Type B pancreatic cell (in vitro differentiated cells): ENCODE measurements around the gene GRIFIN. TPM values are rescaled to one million over a fixed set of nuclear protein-coding genes. Genes with fewer than 3 reads are reported as not detected.

Source experiments
- DNase-seq: peaks from one replicate; pipeline ENCODE4 v3.0.0; 2021; ENCODE audit warnings: mixed read lengths; ENCODE audit not compliant: unreplicated experiment; ENCODE audit errors: extremely low spot score
- H3K27ac Mint-ChIP-seq: 2 replicates; pipeline ENCODE4 v1.8.0; 2021; ENCODE audit warnings: mild to moderate bottlenecking, mixed read lengths
- H3K27me3 Mint-ChIP-seq: 2 replicates; pipeline ENCODE4 v1.8.0; 2021; ENCODE audit warnings: mixed read lengths
- H3K36me3 Mint-ChIP-seq: 2 replicates; pipeline ENCODE4 v1.8.0; 2021; ENCODE audit warnings: mixed read lengths
- H3K4me1 Mint-ChIP-seq: one replicate; pipeline ENCODE4 v1.8.0; 2021; ENCODE audit warnings: mixed read lengths; ENCODE audit not compliant: unreplicated experiment
- H3K4me3 Mint-ChIP-seq: 2 replicates; pipeline ENCODE4 v1.8.0; 2021; ENCODE audit warnings: mild to moderate bottlenecking, mixed read lengths
- H3K9me3 Mint-ChIP-seq: 2 replicates; pipeline ENCODE4 v1.8.0; 2021; ENCODE audit warnings: mixed read lengths
- total RNA-seq: library from RNA; stranded (reverse); gene quantifications from 2 replicates; pipeline ENCODE4 v1.2.1, GENCODE V29; 2021; ENCODE audit warnings: low replicate concordance
- TF ChIP-seq, protein P1 (sequence below): fragments of 200-600 bp; sonication (generic); conservative IDR thresholded peaks from 2 replicates; pipeline ENCODE4 v1.5.0; 2021; ENCODE audit warnings: antibody characterized with exemption, mild to moderate bottlenecking

GRIFIN gene
- total RNA-seq, 1 donor from 2014 or later = not detected

DNA sequence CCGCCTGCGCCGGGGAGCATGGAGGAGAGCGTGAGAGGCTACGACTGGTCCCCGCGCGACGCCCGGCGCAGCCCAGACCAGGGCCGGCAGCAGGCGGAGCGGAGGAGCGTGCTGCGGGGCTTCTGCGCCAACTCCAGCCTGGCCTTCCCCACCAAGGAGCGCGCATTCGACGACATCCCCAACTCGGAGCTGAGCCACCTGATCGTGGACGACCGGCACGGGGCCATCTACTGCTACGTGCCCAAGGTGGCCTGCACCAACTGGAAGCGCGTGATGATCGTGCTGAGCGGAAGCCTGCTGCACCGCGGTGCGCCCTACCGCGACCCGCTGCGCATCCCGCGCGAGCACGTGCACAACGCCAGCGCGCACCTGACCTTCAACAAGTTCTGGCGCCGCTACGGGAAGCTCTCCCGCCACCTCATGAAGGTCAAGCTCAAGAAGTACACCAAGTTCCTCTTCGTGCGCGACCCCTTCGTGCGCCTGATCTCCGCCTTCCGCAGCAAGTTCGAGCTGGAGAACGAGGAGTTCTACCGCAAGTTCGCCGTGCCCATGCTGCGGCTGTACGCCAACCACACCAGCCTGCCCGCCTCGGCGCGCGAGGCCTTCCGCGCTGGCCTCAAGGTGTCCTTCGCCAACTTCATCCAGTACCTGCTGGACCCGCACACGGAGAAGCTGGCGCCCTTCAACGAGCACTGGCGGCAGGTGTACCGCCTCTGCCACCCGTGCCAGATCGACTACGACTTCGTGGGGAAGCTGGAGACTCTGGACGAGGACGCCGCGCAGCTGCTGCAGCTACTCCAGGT is 43.1 kb downstream of the GRIFIN start:
- H3K27ac Mint-ChIP-seq = no peak overlapping the region
- peaks cover 5% of the 10 kb centered on the region for H3K4me1 Mint-ChIP-seq
- H3K4me3 Mint-ChIP-seq = no peak overlapping the region
- H3K9me3 Mint-ChIP-seq = peaks cover 6% of the 10 kb centered on the region
- peaks cover 26% of the 10 kb centered on the region for H3K36me3 Mint-ChIP-seq
- no peaks in the 10 kb centered on the region for H3K27me3 Mint-ChIP-seq
- no peak for DNase-seq
- TF ChIP-seq, protein P1, sequence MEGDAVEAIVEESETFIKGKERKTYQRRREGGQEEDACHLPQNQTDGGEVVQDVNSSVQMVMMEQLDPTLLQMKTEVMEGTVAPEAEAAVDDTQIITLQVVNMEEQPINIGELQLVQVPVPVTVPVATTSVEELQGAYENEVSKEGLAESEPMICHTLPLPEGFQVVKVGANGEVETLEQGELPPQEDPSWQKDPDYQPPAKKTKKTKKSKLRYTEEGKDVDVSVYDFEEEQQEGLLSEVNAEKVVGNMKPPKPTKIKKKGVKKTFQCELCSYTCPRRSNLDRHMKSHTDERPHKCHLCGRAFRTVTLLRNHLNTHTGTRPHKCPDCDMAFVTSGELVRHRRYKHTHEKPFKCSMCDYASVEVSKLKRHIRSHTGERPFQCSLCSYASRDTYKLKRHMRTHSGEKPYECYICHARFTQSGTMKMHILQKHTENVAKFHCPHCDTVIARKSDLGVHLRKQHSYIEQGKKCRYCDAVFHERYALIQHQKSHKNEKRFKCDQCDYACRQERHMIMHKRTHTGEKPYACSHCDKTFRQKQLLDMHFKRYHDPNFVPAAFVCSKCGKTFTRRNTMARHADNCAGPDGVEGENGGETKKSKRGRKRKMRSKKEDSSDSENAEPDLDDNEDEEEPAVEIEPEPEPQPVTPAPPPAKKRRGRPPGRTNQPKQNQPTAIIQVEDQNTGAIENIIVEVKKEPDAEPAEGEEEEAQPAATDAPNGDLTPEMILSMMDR = no peak

DNA sequence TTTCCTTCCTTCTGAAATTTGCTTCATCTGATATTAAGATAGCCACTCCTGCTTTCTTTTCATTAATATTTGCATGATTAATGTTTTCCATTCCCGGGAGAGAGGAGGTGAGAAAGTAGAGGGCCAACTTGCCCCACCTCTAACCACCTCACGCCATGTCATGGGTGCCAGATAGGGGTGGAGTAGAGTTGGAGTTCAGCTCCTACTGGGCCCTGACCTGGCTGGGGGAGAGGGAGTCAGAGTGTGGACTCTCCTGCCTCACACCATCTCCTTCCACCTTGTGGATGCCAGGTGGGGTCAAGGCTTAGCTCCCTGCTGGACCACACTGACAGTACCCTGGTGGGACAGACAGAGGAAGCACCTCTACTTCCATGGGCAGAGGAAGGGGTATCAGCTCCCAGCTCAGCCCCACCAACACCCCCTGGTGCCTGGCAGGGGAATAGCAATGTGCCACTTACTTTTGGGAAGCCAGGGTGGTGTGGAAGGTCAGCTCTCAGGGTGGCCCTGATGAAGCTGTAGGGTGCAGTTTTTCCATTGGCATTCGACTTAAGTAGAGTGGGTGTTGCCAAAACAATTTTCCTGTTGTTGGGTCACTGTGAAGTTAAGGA is 44.8 kb downstream of the GRIFIN start:
- H3K4me1 Mint-ChIP-seq = no peaks in the 10 kb centered on the region
- TF ChIP-seq, protein P1 = peak; percentile 58
- no peak for DNase-seq
- H3K9me3 Mint-ChIP-seq = peaks cover 6% of the 10 kb centered on the region
- H3K4me3 Mint-ChIP-seq = no peak overlapping the region
- no peaks in the 10 kb centered on the region for H3K27me3 Mint-ChIP-seq
- no peak overlapping the region for H3K27ac Mint-ChIP-seq
- H3K36me3 Mint-ChIP-seq = peaks cover 22% of the 10 kb centered on the region

DNA sequence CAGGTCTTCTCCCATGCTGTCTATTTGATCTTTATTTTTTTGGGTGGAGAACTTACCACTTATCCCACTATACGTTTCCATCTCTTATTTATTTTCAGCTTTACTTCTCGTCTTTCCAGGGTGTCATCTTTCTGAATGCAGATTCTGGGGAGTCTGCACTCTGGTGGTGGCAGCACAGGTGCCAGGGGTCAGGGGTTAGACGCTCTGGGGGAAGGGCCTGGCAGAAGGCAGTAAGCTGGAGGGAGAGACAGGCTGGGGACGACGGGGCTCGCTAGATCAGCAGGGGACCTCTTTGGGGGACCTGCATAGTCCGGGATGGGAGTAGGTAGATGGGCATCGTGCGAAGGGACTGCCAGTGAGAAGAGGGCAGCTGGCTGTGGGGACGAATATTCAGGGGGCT is 50.4 kb downstream of the GRIFIN start:
- Mint-ChIP-seq H3K27ac (no peak overlapping the region), H3K4me1 (peaks cover 11% of the 10 kb centered on the region), H3K36me3 (peaks cover under 1% of the 10 kb centered on the region), H3K9me3 (peaks cover under 1% of the 10 kb centered on the region), H3K27me3 (no peaks in the 10 kb centered on the region), H3K4me3 (no peak overlapping the region)
- TF ChIP-seq, protein P1 = no peak
- no peak for DNase-seq

Other genes with a start within 250 kb of the GRIFIN start
- 32.0 and 40.7 TPM in 2 replicates for gene MAD1L1, start 243.5 kb downstream of the GRIFIN start, total RNA-seq
- 29.3 and 35.3 TPM in 2 replicates for gene MRM2, start 234.2 kb downstream of the GRIFIN start, total RNA-seq
- gene NUDT1, start 234.2 kb downstream of the GRIFIN start, total RNA-seq = 25.1 and 32.2 TPM in 2 replicates
- 29.1 and 40.6 TPM in 2 replicates for gene SNX8, start 162.0 kb downstream of the GRIFIN start, total RNA-seq
- 178 and 183 TPM in 2 replicates for gene EIF3B, start 121.6 kb downstream of the GRIFIN start, total RNA-seq
- gene CHST12, start 72.8 kb downstream of the GRIFIN start, total RNA-seq = 17.6 and 22.4 TPM in 2 replicates
- 5.0 and 15.3 TPM in 2 replicates for gene LFNG, start 43.4 kb upstream of the GRIFIN start, total RNA-seq
- 25.2 and 40.3 TPM in 2 replicates for gene BRAT1, start 79.1 kb upstream of the GRIFIN start, total RNA-seq
- gene IQCE, start 82.6 kb upstream of the GRIFIN start, total RNA-seq = 25.7 and 35.2 TPM in 2 replicates
- 124 and 166 TPM in 2 replicates for gene TTYH3, start 155.6 kb upstream of the GRIFIN start, total RNA-seq
- 1.2 and 5.6 TPM in 2 replicates for gene AMZ1, start 211.8 kb upstream of the GRIFIN start, total RNA-seq